ENCODE measurements around the gene TTC9B.

- TF ChIP-seq CTCF (conservative IDR thresholded peaks at IDR 0.05; ENCODE audit: low read depth in 2 of 2) (no peak), REST (IDR thresholded peaks at IDR 0.05; ENCODE audit: unreplicated experiment) (no peak), POLR2AphosphoS5 (IDR thresholded peaks at IDR 0.05; ENCODE audit: low read depth) (no peak), EZH2 (IDR thresholded peaks at IDR 0.05; ENCODE audit: low read depth, unreplicated experiment) (no peak), NANOG (IDR thresholded peaks at IDR 0.05; ENCODE audit: borderline replicate concordance) (no peak), CREB1 (CRISPR knock-in tag; IDR thresholded peaks at IDR 0.05; ENCODE audit: low read depth) (no peak), ETS1 (IDR thresholded peaks at IDR 0.05) (no peak), EZH2phosphoT487 (IDR thresholded peaks at IDR 0.05; ENCODE audit: unreplicated experiment) (no peak), JUNB (IDR thresholded peaks at IDR 0.05; ENCODE audit: unreplicated experiment) (no peak), ZNF462 (CRISPR knock-in tag; IDR thresholded peaks at IDR 0.05) (no peak), ZNF331 (CRISPR knock-in tag; IDR thresholded peaks at IDR 0.05; ENCODE audit: low read depth) (no peak), ZNF114 (CRISPR knock-in tag; IDR thresholded peaks at IDR 0.05) (no peak), STAT1 (IDR thresholded peaks at IDR 0.05; ENCODE audit: unreplicated experiment) (no peak)
Measured at GRCh38 chr19:40229926-40230417, 11.8 kb upstream of the TTC9B start.
